A673 (cell line): ENCODE data around the gene SMOC2. TPM values are rescaled to one million over a fixed set of nuclear protein-coding genes. Genes with fewer than 3 reads are reported as not detected.

Source experiments
- BruUV-seq: library from RNA; stranded (reverse); fragments of 400-500 nt; replicated peaks from 2 replicates; lab custom pipeline; 2021; lab: Mats Ljungman, UMichigan
- CTCF ChIA-PET: fragments of 300-600 bp; sonication (Branson Sonifier 250); formaldehyde crosslinking; loops from one replicate; lab custom pipeline; 2022; ENCODE audit warnings: antibody characterized with exemption; lab: Charles Lee
- POLR2A ChIA-PET: fragments of 300-600 bp; sonication (Branson Sonifier 250); formaldehyde crosslinking; loops from one replicate; lab custom pipeline; 2022; ENCODE audit warnings: antibody characterized with exemption; ENCODE audit not compliant: low non-redundant PET; lab: Charles Lee
- DNase-seq: peaks from one replicate; pipeline ENCODE4 v3.0.0-alpha.2; 2015; ENCODE audit warnings: low spot score
- H3K27ac ChIP-seq: fragments of 200-600 bp; sonication (generic); 2 replicates; pipeline ENCODE4 v1.5.1; 2016; ENCODE audit warnings: mixed run types, low read depth, mild to moderate bottlenecking, mixed read lengths, antibody characterized with exemption, low read length; ENCODE audit not compliant: poor library complexity, severe bottlenecking
- H3K27me3 ChIP-seq: fragments of 200-600 bp; sonication (generic); replicated peaks from 2 replicates; pipeline ENCODE4 v1.6.1; 2017; ENCODE audit warnings: mixed run types, low read depth, mild to moderate bottlenecking, mixed read lengths, antibody characterized with exemption, low read length; ENCODE audit not compliant: insufficient read depth, poor library complexity
- H3K36me3 ChIP-seq: fragments of 200-600 bp; sonication (generic); 2 replicates; pipeline ENCODE4 v1.6.1; 2016; ENCODE audit warnings: mixed run types, mild to moderate bottlenecking, mixed read lengths, antibody characterized with exemption, low read length; ENCODE audit not compliant: insufficient read depth, poor library complexity, severe bottlenecking
- H3K4me1 ChIP-seq: fragments of 200-600 bp; sonication (generic); 2 replicates; pipeline ENCODE4 v1.6.1; 2017; ENCODE audit warnings: mixed run types, mild to moderate bottlenecking, mixed read lengths, antibody characterized with exemption, low read length; ENCODE audit not compliant: insufficient read depth, poor library complexity, severe bottlenecking
- H3K4me3 ChIP-seq: fragments of 200-600 bp; sonication (generic); 2 replicates; pipeline ENCODE4 v1.5.1; 2016; ENCODE audit warnings: low read depth, mixed run types, mild to moderate bottlenecking, mixed read lengths, low read length; ENCODE audit not compliant: poor library complexity, severe bottlenecking
- H3K9me3 ChIP-seq: fragments of 200-600 bp; sonication (generic); 2 replicates; pipeline ENCODE4 v1.6.1; 2016; ENCODE audit warnings: mixed run types, low read depth, mild to moderate bottlenecking, mixed read lengths, antibody characterized with exemption, low read length; ENCODE audit not compliant: poor library complexity, severe bottlenecking
- CTCF ChIP-seq: fragments of 300-800, 200-600 bp; sonication (generic); conservative IDR thresholded peaks from 2 replicates; pipeline ENCODE4 v1.5.1; 2017; ENCODE audit warnings: low read depth, mild to moderate bottlenecking, antibody characterized with exemption, low read length, moderate library complexity, mixed read lengths
- EZH2 ChIP-seq: fragments of 200-600 bp; sonication (generic); IDR thresholded peaks from 2 replicates; pipeline ENCODE4 v1.6.1; 2017; ENCODE audit warnings: borderline replicate concordance, low read depth, mild to moderate bottlenecking, mixed read lengths, antibody characterized with exemption, low read length; ENCODE audit not compliant: poor library complexity, severe bottlenecking
- intact Hi-C: fragments of 100-400 bp; cut with micrococcal nuclease; formaldehyde crosslinking; loops from one replicate; pipeline ENCODE4 v1.10.0; 2022; ENCODE audit not compliant: unreplicated experiment
- total RNA-seq: library from RNA; stranded (reverse); gene quantifications from 2 replicates; pipeline ENCODE4 v1.2.3, GENCODE V29; 2021

SMOC2 gene
- total RNA-seq, 1 experiment from 2014 or later: 1.8 TPM

GRCh38 chr6:168581706-168582105 lies 140.7 kb downstream of the SMOC2 start:
- H3K4me3 ChIP-seq: no peak overlapping the region
- intact Hi-C loops: no loop called here
- no TSS peak for BruUV-seq
- POLR2A ChIA-PET: no interaction called here
- no peaks in the 10 kb centered on the region for H3K27me3 ChIP-seq
- H3K4me1 ChIP-seq: no peaks in the 10 kb centered on the region
- H3K9me3 ChIP-seq: no peaks in the 10 kb centered on the region
- no peak for DNase-seq
- TF ChIP-seq CTCF (no peak), EZH2 (no peak)
- H3K27ac ChIP-seq: no peak overlapping the region
- no peaks in the 10 kb centered on the region for H3K36me3 ChIP-seq
- CTCF ChIA-PET: no interaction called here

GRCh38 chr6:168582571-168582981 lies 141.6 kb downstream of the SMOC2 start:
- intact Hi-C loops: no loop called here
- ChIA-PET CTCF (no interaction called here), POLR2A (no interaction called here)
- DNase-seq: no peak
- Histone ChIP-seq H3K4me3 (no peak overlapping the region), H3K4me1 (no peaks in the 10 kb centered on the region), H3K27me3 (no peaks in the 10 kb centered on the region), H3K9me3 (no peaks in the 10 kb centered on the region), H3K36me3 (no peaks in the 10 kb centered on the region), H3K27ac (no peak overlapping the region)
- TF ChIP-seq EZH2 (no peak), CTCF (no peak)
- BruUV-seq: no TSS peak

GRCh38 chr6:168583126-168583525 lies 142.1 kb downstream of the SMOC2 start:
- ChIA-PET POLR2A (no interaction called here), CTCF (no interaction called here)
- Histone ChIP-seq H3K27ac (no peak overlapping the region), H3K36me3 (no peaks in the 10 kb centered on the region), H3K9me3 (no peaks in the 10 kb centered on the region), H3K4me3 (no peak overlapping the region), H3K4me1 (no peaks in the 10 kb centered on the region), H3K27me3 (no peaks in the 10 kb centered on the region)
- intact Hi-C loops: no loop called here
- TF ChIP-seq EZH2 (no peak), CTCF (no peak)
- BruUV-seq: no TSS peak
- DNase-seq: no peak
